HG03097 (cell line): ENCODE results near the gene ANKHD1.

ENCODE experiments used
- ATAC-seq: cut with Tn5 transposase; IDR thresholded peaks from one replicate; pipeline ENCODE4 v1.9.1; 2021; ENCODE audit not compliant: unreplicated experiment, low FRiP score

Gene ANKHD1

GRCh38 chr5:140401362-140402257 is at the start of gene ANKHD1:
Gene ANKHD1, plus strand, starts transcription at chr5:140401833. Its CDS starts 135 bp downstream, at chr5:140401968.
- ATAC-seq: peak; percentile 90

GRCh38 chr5:140355546-140355945 is 46.1 kb upstream of the ANKHD1 start:
- ATAC-seq: no peak

- ATAC-seq: no peak
Measured at GRCh38 chr5:140356853-140357725, 44.5 kb upstream of the ANKHD1 start.

- ATAC-seq: peak; percentile 90
Measured at GRCh38 chr5:140357726-140358093, 43.9 kb upstream of the ANKHD1 start.

GRCh38 chr5:140358738-140359310 is 42.8 kb upstream of the ANKHD1 start:
- ATAC-seq: no peak

- ATAC-seq: no peak
Measured at GRCh38 chr5:140360101-140360500, 41.5 kb upstream of the ANKHD1 start, which contains the start of gene SLC4A9. Gene SLC4A9, plus strand, starts transcription at chr5:140360194. Its CDS starts 43 bp downstream, at chr5:140360237.

GRCh38 chr5:140360681-140361479 is 40.8 kb upstream of the ANKHD1 start:
- no peak for ATAC-seq

GRCh38 chr5:140361901-140362300 is 39.7 kb upstream of the ANKHD1 start:
- no peak for ATAC-seq

- no peak for ATAC-seq
Measured at GRCh38 chr5:140362311-140362710, 39.3 kb upstream of the ANKHD1 start.

- peak; percentile 70 for ATAC-seq
Measured at GRCh38 chr5:140362875-140363630, 38.6 kb upstream of the ANKHD1 start.

- ATAC-seq: no peak
Measured at GRCh38 chr5:140363631-140364471, 37.8 kb upstream of the ANKHD1 start.

GRCh38 chr5:140364472-140364765 is 37.2 kb upstream of the ANKHD1 start:
- ATAC-seq: no peak

GRCh38 chr5:140365282-140365681 is 36.4 kb upstream of the ANKHD1 start:
- ATAC-seq: no peak

- ATAC-seq: no peak
Measured at GRCh38 chr5:140365941-140366340, 35.7 kb upstream of the ANKHD1 start.

GRCh38 chr5:140366589-140367255 is 34.9 kb upstream of the ANKHD1 start:
- no peak for ATAC-seq

GRCh38 chr5:140367256-140368013 is 34.2 kb upstream of the ANKHD1 start:
- ATAC-seq: no peak

GRCh38 chr5:140371356-140372151 is 30.1 kb upstream of the ANKHD1 start:
- no peak for ATAC-seq
